ENCODE data around the gene THSD8. TPM values are rescaled to one million over a fixed set of nuclear protein-coding genes. Genes with fewer than 3 reads are reported as not detected.
"Not testable (repeated sequence)": the region's sequence is repeated elsewhere in the genome, so short reads cannot be mapped to it uniquely, and the experiment has no call there.

The THSD8 gene
- polyA plus RNA-seq, 3 donors: 0.38 to 1.8 (median 0.52) TPM

- 0 to 6% (median 1%) methylated on average over 28 to 46 of the region's 46 CpGs for WGBS, 3 donors
- peak overlapping the region; percentile 100 for H3K27ac ChIP-seq (ENCODE audit: low read depth, low read length)
Observed at GRCh38 chr19:12789098-12789903, 12.6 kb upstream of the THSD8 start.

GRCh38 chr19:12789904-12790619 is 11.8 kb upstream of the THSD8 start:
- WGBS, 3 donors: 0 to 1% (median 0%) methylated on average over 53 to 56 of the region's 56 CpGs

GRCh38 chr19:12790628-12791344 is 11.1 kb upstream of the THSD8 start:
- WGBS, 3 donors: 1 to 3% (median 1%) methylated on average over 22 of the region's 22 CpGs

More at GRCh38 chr19:12789904-12790619, 11.8 kb upstream of the THSD8 start:
- H3K27ac ChIP-seq (ENCODE audit: low read depth, low read length): peak overlapping the region; percentile 100

GRCh38 chr19:12791345-12792050 is 10.4 kb upstream of the THSD8 start, which contains the start of gene JUNB:
TSS of gene JUNB (plus strand) at chr19:12791486. CDS start at chr19:12791772, 286 bp downstream.
- H3K27ac ChIP-seq (ENCODE audit: low read depth, low read length): peak within 1 kb of the TSS; percentile 100
- 0 to 1% (median 0%) methylated on average over 71 to 73 of the region's 73 CpGs for WGBS, 3 donors

More at GRCh38 chr19:12790628-12791344, 11.1 kb upstream of the THSD8 start:
- peak overlapping the region; percentile 100 for H3K27ac ChIP-seq (ENCODE audit: low read depth, low read length)

GRCh38 chr19:12792051-12792852 is 9.6 kb upstream of the THSD8 start:
- H3K27ac ChIP-seq (ENCODE audit: low read depth, low read length): peak overlapping the region; percentile 100
- 0 to 1% (median 0%) methylated on average over 76 to 84 of the region's 84 CpGs for WGBS, 3 donors

GRCh38 chr19:12792853-12793289 is 9.0 kb upstream of the THSD8 start:
- peak overlapping the region; percentile 100 for H3K27ac ChIP-seq (ENCODE audit: low read depth, low read length)
- WGBS, 3 donors: 1% methylated on average over 22 of the region's 22 CpGs

- 0 to 1% (median 0%) methylated on average over 74 to 81 of the region's 81 CpGs for WGBS, 3 donors
Observed at GRCh38 chr19:12793290-12794195, 8.3 kb upstream of the THSD8 start.

GRCh38 chr19:12794196-12794941 is 7.5 kb upstream of the THSD8 start:
- H3K27ac ChIP-seq (ENCODE audit: low read depth, low read length): peak overlapping the region; percentile 100
- 68 to 69% (median 69%) methylated on average over 7 of the region's 7 CpGs for WGBS, 3 donors

More at GRCh38 chr19:12793290-12794195, 8.3 kb upstream of the THSD8 start:
- H3K27ac ChIP-seq (ENCODE audit: low read depth, low read length): peak overlapping the region; percentile 100

GRCh38 chr19:12794971-12795381 is 6.9 kb upstream of the THSD8 start:
- no peak overlapping the region for H3K27ac ChIP-seq (ENCODE audit: low read depth, low read length)
- WGBS, 3 donors: 88 to 95% (median 94%) methylated on average over 9 of the region's 9 CpGs

GRCh38 chr19:12796146-12797071 is 5.5 kb upstream of the THSD8 start:
- H3K27ac ChIP-seq (ENCODE audit: low read depth, low read length): no peak overlapping the region
- 8 to 11% (median 10%) methylated on average over 18 of the region's 18 CpGs for WGBS, 3 donors

- 92 to 94% (median 94%) methylated on average over 6 of the region's 6 CpGs for WGBS, 3 donors
- H3K27ac ChIP-seq (ENCODE audit: low read depth, low read length): no peak overlapping the region
Observed at GRCh38 chr19:12797141-12797587, 4.7 kb upstream of the THSD8 start.

- not testable (repeated sequence) for H3K27ac ChIP-seq (ENCODE audit: low read depth, low read length)
- 97 to 99% (median 99%) methylated on average over 7 of the region's 7 CpGs for WGBS, 3 donors
Observed at GRCh38 chr19:12797607-12798006, 4.3 kb upstream of the THSD8 start.

GRCh38 chr19:12799742-12800465 is 2.0 kb upstream of the THSD8 start:
- H3K27ac ChIP-seq (ENCODE audit: low read depth, low read length): no peak overlapping the region
- 69 to 93% (median 90%) methylated on average over 18 of the region's 18 CpGs for WGBS, 3 donors

GRCh38 chr19:12800466-12800770 is 1.5 kb upstream of the THSD8 start:
- H3K27ac ChIP-seq (ENCODE audit: low read depth, low read length): no peak overlapping the region

More at GRCh38 chr19:12800466-12800770, 1.5 kb upstream of the THSD8 start:
- 76 to 91% (median 76%) methylated on average over 1 of the region's 1 CpG for WGBS, 3 donors

Measured in adipose tissue (tissue), 3 donors.